ENCODE data around the gene DERL3.

Gene DERL3

GRCh38 chr22:23847991-23848864 lies 9.4 kb upstream of the DERL3 start:
- TF ChIP-seq CTCF (IDR thresholded peaks at IDR 0.05; ENCODE audit: low read depth, low read length) = no peak
- no peaks in the 10 kb centered on the region for H3K27me3 ChIP-seq
- no peaks in the 10 kb centered on the region for H3K9me3 ChIP-seq
- no peaks in the 10 kb centered on the region for H3K36me3 ChIP-seq
- no peak for DNase-seq
- H3K4me1 ChIP-seq = peaks cover 7% of the 10 kb centered on the region
- H3K4me3 ChIP-seq (ENCODE audit: low read depth, low read length) = no peak overlapping the region

- H3K27me3 ChIP-seq = no peaks in the 10 kb centered on the region
- H3K36me3 ChIP-seq = no peaks in the 10 kb centered on the region
- H3K4me3 ChIP-seq (ENCODE audit: low read depth, low read length) = no peak overlapping the region
- TF ChIP-seq CTCF (IDR thresholded peaks at IDR 0.05; ENCODE audit: low read depth, low read length) = no peak
- peaks cover 7% of the 10 kb centered on the region for H3K4me1 ChIP-seq
- no peaks in the 10 kb centered on the region for H3K9me3 ChIP-seq
- no peak for DNase-seq
These were observed 8.6 kb upstream of the DERL3 start for GRCh38 chr22:23847310-23847920.

GRCh38 chr22:23846081-23846469 lies 7.3 kb upstream of the DERL3 start:
- no peak for DNase-seq
- no peak overlapping the region for H3K4me3 ChIP-seq (ENCODE audit: low read depth, low read length)
- no peaks in the 10 kb centered on the region for H3K36me3 ChIP-seq
- no peak for TF ChIP-seq CTCF (IDR thresholded peaks at IDR 0.05; ENCODE audit: low read depth, low read length)
- H3K9me3 ChIP-seq = no peaks in the 10 kb centered on the region
- no peaks in the 10 kb centered on the region for H3K27me3 ChIP-seq
- H3K4me1 ChIP-seq = peaks cover 7% of the 10 kb centered on the region

GRCh38 chr22:23845265-23846080 lies 6.7 kb upstream of the DERL3 start:
- Histone ChIP-seq H3K27me3 (no peaks in the 10 kb centered on the region), H3K4me3 (ENCODE audit: low read depth, low read length) (no peak overlapping the region), H3K36me3 (no peaks in the 10 kb centered on the region), H3K9me3 (no peaks in the 10 kb centered on the region), H3K4me1 (peaks cover 7% of the 10 kb centered on the region)
- no peak for TF ChIP-seq CTCF (IDR thresholded peaks at IDR 0.05; ENCODE audit: low read depth, low read length)
- DNase-seq = no peak

- no peak overlapping the region for H3K4me3 ChIP-seq (ENCODE audit: low read depth, low read length)
- peaks cover 7% of the 10 kb centered on the region for H3K4me1 ChIP-seq
- no peak for TF ChIP-seq CTCF (IDR thresholded peaks at IDR 0.05; ENCODE audit: low read depth, low read length)
- DNase-seq = no peak
- no peaks in the 10 kb centered on the region for H3K36me3 ChIP-seq
- no peaks in the 10 kb centered on the region for H3K27me3 ChIP-seq
- no peaks in the 10 kb centered on the region for H3K9me3 ChIP-seq
These were observed 6.0 kb upstream of the DERL3 start for GRCh38 chr22:23844739-23845202.
